ENCODE data around the gene MAN2A1. TPM values are rescaled to one million over a fixed set of nuclear protein-coding genes. Genes with fewer than 3 reads are reported as not detected.

Gene MAN2A1
- total RNA-seq, 1 experiment from 2014 or later: 128 TPM

DNA sequence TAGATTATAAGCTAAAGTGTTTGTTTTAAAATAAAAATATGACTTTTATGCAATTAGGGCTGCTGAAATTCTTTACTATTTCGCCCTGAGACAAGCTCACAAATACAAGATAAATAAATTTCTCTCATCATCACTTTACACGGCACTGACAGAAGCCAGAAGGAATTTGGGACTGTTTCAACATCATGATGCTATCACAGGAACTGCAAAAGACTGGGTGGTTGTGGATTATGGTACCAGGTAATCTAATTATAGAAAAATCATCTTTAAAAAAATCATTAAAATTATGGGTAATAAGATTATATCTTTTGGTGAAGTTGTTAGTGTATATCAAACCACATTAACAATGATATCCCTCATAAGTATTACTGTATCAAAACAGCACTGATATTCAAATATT is 95.0 kb downstream of the MAN2A1 start:
- Histone ChIP-seq H3K9me3 (ENCODE audit: low read depth, low read length, poor library complexity, severe bottlenecking) (no peaks in the 10 kb centered on the region), H3K27ac (ENCODE audit: low read depth, low read length, poor library complexity, severe bottlenecking) (no peak overlapping the region), H3K4me1 (ENCODE audit: insufficient read depth, low read length, poor library complexity, severe bottlenecking) (no peaks in the 10 kb centered on the region), H3K36me3 (ENCODE audit: insufficient read depth, low read length, poor library complexity, severe bottlenecking) (peaks cover 73% of the 10 kb centered on the region), H3K27me3 (replicated peaks; ENCODE audit: insufficient read depth, low read depth, low read length, poor library complexity) (no peaks in the 10 kb centered on the region), H3K4me3 (ENCODE audit: low read depth, low read length, poor library complexity, severe bottlenecking) (no peak overlapping the region)
- intact Hi-C loops (cut with micrococcal nuclease; ENCODE audit: unreplicated experiment): no loop called here
- DNase-seq (ENCODE audit: low spot score): no peak
- no TSS peak for BruUV-seq (replicated peaks)
- ChIA-PET CTCF (no interaction called here), POLR2A (ENCODE audit: low non-redundant PET) (no interaction called here)
- TF ChIP-seq, protein P1, sequence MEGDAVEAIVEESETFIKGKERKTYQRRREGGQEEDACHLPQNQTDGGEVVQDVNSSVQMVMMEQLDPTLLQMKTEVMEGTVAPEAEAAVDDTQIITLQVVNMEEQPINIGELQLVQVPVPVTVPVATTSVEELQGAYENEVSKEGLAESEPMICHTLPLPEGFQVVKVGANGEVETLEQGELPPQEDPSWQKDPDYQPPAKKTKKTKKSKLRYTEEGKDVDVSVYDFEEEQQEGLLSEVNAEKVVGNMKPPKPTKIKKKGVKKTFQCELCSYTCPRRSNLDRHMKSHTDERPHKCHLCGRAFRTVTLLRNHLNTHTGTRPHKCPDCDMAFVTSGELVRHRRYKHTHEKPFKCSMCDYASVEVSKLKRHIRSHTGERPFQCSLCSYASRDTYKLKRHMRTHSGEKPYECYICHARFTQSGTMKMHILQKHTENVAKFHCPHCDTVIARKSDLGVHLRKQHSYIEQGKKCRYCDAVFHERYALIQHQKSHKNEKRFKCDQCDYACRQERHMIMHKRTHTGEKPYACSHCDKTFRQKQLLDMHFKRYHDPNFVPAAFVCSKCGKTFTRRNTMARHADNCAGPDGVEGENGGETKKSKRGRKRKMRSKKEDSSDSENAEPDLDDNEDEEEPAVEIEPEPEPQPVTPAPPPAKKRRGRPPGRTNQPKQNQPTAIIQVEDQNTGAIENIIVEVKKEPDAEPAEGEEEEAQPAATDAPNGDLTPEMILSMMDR (conservative IDR thresholded peaks at IDR 0.05; ENCODE audit: low read depth, low read length): no peak
- TF ChIP-seq EZH2 (IDR thresholded peaks at IDR 0.05; ENCODE audit: borderline replicate concordance, low read depth, low read length, poor library complexity, severe bottlenecking): no peak

DNA sequence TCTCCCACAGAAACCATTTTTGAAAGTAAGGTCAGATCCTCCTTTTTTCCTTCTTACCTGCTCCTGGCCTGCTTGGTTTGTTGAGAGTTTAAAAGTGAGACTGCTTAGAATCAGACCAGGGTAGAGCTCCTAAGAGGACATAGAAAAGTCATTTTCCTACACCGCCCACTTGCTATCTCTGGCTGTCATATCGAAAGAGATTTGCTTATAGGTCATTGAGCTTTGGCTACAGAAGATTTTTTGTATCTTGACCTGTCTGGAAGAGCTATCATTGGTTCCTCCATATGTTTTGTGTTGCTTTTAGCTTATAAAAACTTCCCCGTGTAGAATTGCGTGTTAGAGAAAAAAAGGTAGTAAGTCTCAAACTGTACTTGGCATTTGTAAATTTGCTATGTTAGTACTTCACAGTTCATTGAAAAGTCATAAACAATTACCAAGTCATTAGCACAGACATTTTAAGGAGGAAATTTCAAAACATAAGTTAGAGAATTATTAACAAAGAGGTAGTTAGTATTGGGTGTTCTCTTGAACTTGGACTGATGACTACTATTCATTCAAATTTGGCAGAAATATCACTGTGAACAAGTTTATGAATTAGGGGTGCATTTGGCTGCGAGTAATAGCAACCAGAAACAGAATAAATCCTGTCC is 96.6 kb downstream of the MAN2A1 start:
- intact Hi-C loops (cut with micrococcal nuclease; ENCODE audit: unreplicated experiment): no loop called here
- POLR2A ChIA-PET (ENCODE audit: low non-redundant PET): no interaction called here
- Histone ChIP-seq H3K27ac (ENCODE audit: low read depth, low read length, poor library complexity, severe bottlenecking) (no peak overlapping the region), H3K27me3 (replicated peaks; ENCODE audit: insufficient read depth, low read depth, low read length, poor library complexity) (no peaks in the 10 kb centered on the region), H3K9me3 (ENCODE audit: low read depth, low read length, poor library complexity, severe bottlenecking) (peaks cover 3% of the 10 kb centered on the region), H3K4me3 (ENCODE audit: low read depth, low read length, poor library complexity, severe bottlenecking) (no peak overlapping the region), H3K36me3 (ENCODE audit: insufficient read depth, low read length, poor library complexity, severe bottlenecking) (peaks cover 77% of the 10 kb centered on the region), H3K4me1 (ENCODE audit: insufficient read depth, low read length, poor library complexity, severe bottlenecking) (no peaks in the 10 kb centered on the region)
- DNase-seq (ENCODE audit: low spot score): no peak
- BruUV-seq (replicated peaks): no TSS peak
- CTCF ChIA-PET: no interaction called here
- no peak for TF ChIP-seq EZH2 (IDR thresholded peaks at IDR 0.05; ENCODE audit: borderline replicate concordance, low read depth, low read length, poor library complexity, severe bottlenecking)
- TF ChIP-seq, protein P1 (conservative IDR thresholded peaks at IDR 0.05; ENCODE audit: low read depth, low read length): no peak

- Histone ChIP-seq H3K9me3 (ENCODE audit: low read depth, low read length, poor library complexity, severe bottlenecking) (peaks cover 21% of the 10 kb centered on the region), H3K36me3 (ENCODE audit: insufficient read depth, low read length, poor library complexity, severe bottlenecking) (peaks cover 81% of the 10 kb centered on the region), H3K27me3 (replicated peaks; ENCODE audit: insufficient read depth, low read depth, low read length, poor library complexity) (no peaks in the 10 kb centered on the region), H3K4me3 (ENCODE audit: low read depth, low read length, poor library complexity, severe bottlenecking) (no peak overlapping the region), H3K27ac (ENCODE audit: low read depth, low read length, poor library complexity, severe bottlenecking) (no peak overlapping the region), H3K4me1 (ENCODE audit: insufficient read depth, low read length, poor library complexity, severe bottlenecking) (no peaks in the 10 kb centered on the region)
- CTCF ChIA-PET: no interaction called here
- no peak for TF ChIP-seq EZH2 (IDR thresholded peaks at IDR 0.05; ENCODE audit: borderline replicate concordance, low read depth, low read length, poor library complexity, severe bottlenecking)
- TF ChIP-seq, protein P1 (conservative IDR thresholded peaks at IDR 0.05; ENCODE audit: low read depth, low read length): no peak
- BruUV-seq (replicated peaks): no TSS peak
- intact Hi-C loops (cut with micrococcal nuclease; ENCODE audit: unreplicated experiment): no loop called here
- no peak for DNase-seq (ENCODE audit: low spot score)
- POLR2A ChIA-PET (ENCODE audit: low non-redundant PET): no interaction called here
These were observed 98.9 kb downstream of the MAN2A1 start for GRCh38 chr5:109788596-109788995.
